Epithelial cell of esophagus (primary cell): ENCODE data around the gene ALOX12.
"Not testable (repeated sequence)": the region's sequence is repeated elsewhere in the genome, so short reads cannot be mapped to it uniquely, and the experiment has no call there.

Experiments used
- DNase-seq: peaks from one replicate; pipeline ENCODE4 v3.0.0; 2010; ENCODE audit warnings: low read depth
- H3K4me3 ChIP-seq: 2 replicates; pipeline ENCODE4 v1.5.1; 2011; ENCODE audit warnings: mild to moderate bottlenecking, low read length, control low read depth
- TF ChIP-seq, protein P1 (sequence below): IDR thresholded peaks from 2 replicates; pipeline ENCODE4 v1.5.1; 2011; ENCODE audit warnings: low read depth, mild to moderate bottlenecking, low read length, control low read depth, inconsistent platforms; ENCODE audit not compliant: insufficient read depth; ENCODE audit errors: missing control alignments

ALOX12 gene

GRCh38 chr17:6995500-6996255, at the start of gene ALOX12:
Gene ALOX12, plus strand, starts transcription at chr17:6996049. Its CDS starts 69 bp downstream, at chr17:6996118.
- H3K4me3 ChIP-seq = peak within 1 kb of the TSS; percentile 56
- peak; percentile 76 for DNase-seq
- TF ChIP-seq, protein P1, sequence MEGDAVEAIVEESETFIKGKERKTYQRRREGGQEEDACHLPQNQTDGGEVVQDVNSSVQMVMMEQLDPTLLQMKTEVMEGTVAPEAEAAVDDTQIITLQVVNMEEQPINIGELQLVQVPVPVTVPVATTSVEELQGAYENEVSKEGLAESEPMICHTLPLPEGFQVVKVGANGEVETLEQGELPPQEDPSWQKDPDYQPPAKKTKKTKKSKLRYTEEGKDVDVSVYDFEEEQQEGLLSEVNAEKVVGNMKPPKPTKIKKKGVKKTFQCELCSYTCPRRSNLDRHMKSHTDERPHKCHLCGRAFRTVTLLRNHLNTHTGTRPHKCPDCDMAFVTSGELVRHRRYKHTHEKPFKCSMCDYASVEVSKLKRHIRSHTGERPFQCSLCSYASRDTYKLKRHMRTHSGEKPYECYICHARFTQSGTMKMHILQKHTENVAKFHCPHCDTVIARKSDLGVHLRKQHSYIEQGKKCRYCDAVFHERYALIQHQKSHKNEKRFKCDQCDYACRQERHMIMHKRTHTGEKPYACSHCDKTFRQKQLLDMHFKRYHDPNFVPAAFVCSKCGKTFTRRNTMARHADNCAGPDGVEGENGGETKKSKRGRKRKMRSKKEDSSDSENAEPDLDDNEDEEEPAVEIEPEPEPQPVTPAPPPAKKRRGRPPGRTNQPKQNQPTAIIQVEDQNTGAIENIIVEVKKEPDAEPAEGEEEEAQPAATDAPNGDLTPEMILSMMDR = no peak

DNA sequence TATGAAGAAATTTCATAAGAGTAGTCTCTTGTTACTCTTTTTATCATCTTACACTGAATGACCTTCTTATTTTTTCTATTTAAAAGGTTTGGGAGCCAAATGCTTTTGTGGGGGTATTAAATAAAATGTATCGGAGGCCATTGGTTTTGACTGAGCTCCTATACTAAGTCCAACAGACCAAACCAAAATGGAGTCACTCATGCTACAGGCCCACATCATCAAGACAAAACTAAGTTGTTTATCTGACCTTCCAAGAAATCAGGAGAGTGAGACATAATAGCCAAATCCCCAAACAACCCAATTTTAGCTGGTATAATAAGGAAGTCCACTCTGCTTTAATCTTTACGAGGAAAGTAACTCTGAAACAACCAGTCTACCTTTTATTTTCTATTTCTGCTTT, 48.1 kb upstream of the ALOX12 start:
- no peak for DNase-seq

DNA sequence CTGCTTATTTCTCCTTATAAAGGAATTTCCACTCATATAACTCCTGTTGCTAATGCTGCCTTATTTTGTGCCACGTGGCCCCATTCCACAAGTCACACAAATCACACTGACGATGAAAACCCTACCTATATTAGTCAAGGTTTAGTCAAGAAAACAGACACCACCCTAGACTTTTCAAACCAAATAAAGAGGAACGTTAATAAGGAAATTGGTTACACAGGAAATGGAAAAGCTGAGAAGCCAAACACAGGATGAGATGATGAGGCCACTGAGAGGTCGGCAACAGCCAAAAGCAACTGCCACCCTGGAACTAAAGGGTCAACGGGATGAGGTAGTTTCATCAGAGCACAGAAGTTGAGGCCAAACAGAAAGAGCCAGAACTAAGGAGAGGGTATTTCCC, 47.3 kb upstream of the ALOX12 start:
- no peak overlapping the region for H3K4me3 ChIP-seq
- TF ChIP-seq, protein P1 = no peak

More for the DNA sequence above, 48.1 kb upstream of the ALOX12 start:
- no peak overlapping the region for H3K4me3 ChIP-seq
- TF ChIP-seq, protein P1 = no peak

GRCh38 chr17:6948976-6949375, 46.9 kb upstream of the ALOX12 start:
- TF ChIP-seq, protein P1 = no peak
- no peak for DNase-seq
- no peak overlapping the region for H3K4me3 ChIP-seq

More for the DNA sequence above, 47.3 kb upstream of the ALOX12 start:
- DNase-seq = no peak

GRCh38 chr17:6950938-6951337, 44.9 kb upstream of the ALOX12 start:
- H3K4me3 ChIP-seq, DNase-seq: not testable (repeated sequence)

DNA sequence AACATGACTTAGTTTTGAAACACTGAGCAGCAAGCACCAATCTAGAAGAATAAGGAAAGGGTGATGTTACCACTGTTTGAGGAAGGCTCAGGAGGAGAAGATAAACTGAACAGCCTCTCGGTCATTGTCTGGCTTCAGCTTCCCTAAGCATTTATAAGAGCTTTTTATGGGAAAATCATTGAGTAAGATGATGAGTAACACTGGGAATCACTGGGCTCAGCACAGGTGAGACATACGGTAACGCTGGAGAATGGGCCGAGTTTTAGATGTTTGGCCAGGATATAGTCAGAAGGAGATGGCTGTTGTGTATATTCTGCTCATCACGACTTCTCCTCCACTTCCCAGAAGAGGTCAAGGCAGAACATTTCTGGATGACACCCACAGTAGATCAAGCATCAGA, 42.2 kb upstream of the ALOX12 start:
- no peak overlapping the region for H3K4me3 ChIP-seq
- TF ChIP-seq, protein P1 = no peak

GRCh38 chr17:6959700-6960099, 36.1 kb upstream of the ALOX12 start:
- DNase-seq = no peak
- TF ChIP-seq, protein P1 = no peak
- no peak overlapping the region for H3K4me3 ChIP-seq

More for the DNA sequence above, 42.2 kb upstream of the ALOX12 start:
- DNase-seq = peak; percentile 21
